ENCODE results near the gene NOS1AP. TPM values are rescaled to one million over a fixed set of nuclear protein-coding genes. Genes with fewer than 3 reads are reported as not detected.

The NOS1AP gene
- polyA plus RNA-seq, 1 of the 3 experiments (the other 2 are of a cell fraction), result 0.03 TPM

DNA sequence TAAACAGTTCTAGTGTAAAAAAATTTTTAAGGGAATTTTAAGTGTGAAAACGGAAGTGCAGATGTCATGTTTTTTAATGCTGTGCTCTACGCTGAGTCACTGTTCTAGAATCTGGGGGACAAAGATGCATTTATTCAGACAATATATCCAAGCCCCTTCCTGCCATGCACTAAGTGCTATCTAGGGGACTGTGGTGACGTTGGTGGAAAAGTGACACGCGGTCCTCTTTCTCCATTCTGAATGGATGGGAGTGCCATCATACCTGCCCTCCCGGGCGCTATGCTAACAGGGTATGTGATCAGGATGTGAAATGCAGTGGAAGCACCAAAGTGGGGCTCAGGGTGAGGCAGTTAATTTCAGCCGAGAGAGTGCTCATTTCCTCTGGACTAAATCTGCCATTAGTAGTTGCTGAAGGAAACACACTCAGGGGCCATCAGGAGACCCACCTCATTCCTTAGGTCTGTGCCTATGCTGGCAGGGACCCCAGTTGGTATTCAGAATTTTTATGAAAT lies 318.6 kb downstream of the NOS1AP start (continued):
- TF ChIP-seq, protein P1, sequence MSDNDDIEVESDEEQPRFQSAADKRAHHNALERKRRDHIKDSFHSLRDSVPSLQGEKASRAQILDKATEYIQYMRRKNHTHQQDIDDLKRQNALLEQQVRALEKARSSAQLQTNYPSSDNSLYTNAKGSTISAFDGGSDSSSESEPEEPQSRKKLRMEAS (IDR thresholded peaks at IDR 0.05; ENCODE audit: low read depth), result no peak
- TF ChIP-seq RAD21 (IDR thresholded peaks at IDR 0.05; ENCODE audit: low read length) (no peak), REST (IDR thresholded peaks at IDR 0.05; ENCODE audit: low read depth, low read length) (no peak)

- no peaks in the 10 kb centered on the region for H3K36me3 ChIP-seq (replicated peaks in 1 of 2; ENCODE audit: control insufficient read depth in 1 of 2, insufficient read depth in 2 of 2, low read length in 1 of 2)
- peaks cover 4% of the 10 kb centered on the region; the same call in 1 of the 2 replicates for H3K27me3 ChIP-seq (ENCODE audit: insufficient read depth)
- DNase-seq, result no peak
- H4K20me1 ChIP-seq (ENCODE audit: insufficient read depth), result no peaks in the 10 kb centered on the region
- no peaks in the 10 kb centered on the region for H3K9me3 ChIP-seq
- no peaks in the 10 kb centered on the region for H3K9me2 ChIP-seq
- ChIA-PET POLR2A (no interaction called here), CTCF (interaction anchor here (0.7 to 6.2 kb wide), 7 partner anchors 23 to 336 kb away, joined by 3 to 63 read pairs (median 3); no protein-coding TSS in a partner anchor)
- no peak overlapping the region for H3K4me2 ChIP-seq
- H3K4me3 ChIP-seq (ENCODE audit: low read depth in 2 of 2, low read length in 1 of 2), result no peak overlapping the region
- peaks cover 5% of the 10 kb centered on the region for H3F3A ChIP-seq (replicated peaks; ENCODE audit: insufficient read depth)
- H3K4me1 ChIP-seq (ENCODE audit: control insufficient read depth in 1 of 2, insufficient read depth in 2 of 2, low read depth in 1 of 2, low read length in 1 of 2), result peaks cover 0 to 19% of the 10 kb centered on the region in 2 experiments; a peak in 1 of 4 replicates
- no peak overlapping the region for H3K9ac ChIP-seq
- H3K79me2 ChIP-seq (ENCODE audit: insufficient read depth), result no peaks in the 10 kb centered on the region
- no peak overlapping the region for H2AFZ ChIP-seq (ENCODE audit: low read depth)
- WGBS (ENCODE audit: low lambda C conversion rate), result 92% methylated on average over 4 of the region's 5 CpGs
- no peak overlapping the region for H3K27ac ChIP-seq (ENCODE audit: low read depth in 2 of 2, low read length in 1 of 2)
- TF ChIP-seq GATA2 (CRISPR knock-in tag; IDR thresholded peaks at IDR 0.05), result no peak
- TF ChIP-seq CHD2 (IDR thresholded peaks at IDR 0.05; ENCODE audit: low read length, partially characterized antibody), result no peak
- TF ChIP-seq, protein P2, sequence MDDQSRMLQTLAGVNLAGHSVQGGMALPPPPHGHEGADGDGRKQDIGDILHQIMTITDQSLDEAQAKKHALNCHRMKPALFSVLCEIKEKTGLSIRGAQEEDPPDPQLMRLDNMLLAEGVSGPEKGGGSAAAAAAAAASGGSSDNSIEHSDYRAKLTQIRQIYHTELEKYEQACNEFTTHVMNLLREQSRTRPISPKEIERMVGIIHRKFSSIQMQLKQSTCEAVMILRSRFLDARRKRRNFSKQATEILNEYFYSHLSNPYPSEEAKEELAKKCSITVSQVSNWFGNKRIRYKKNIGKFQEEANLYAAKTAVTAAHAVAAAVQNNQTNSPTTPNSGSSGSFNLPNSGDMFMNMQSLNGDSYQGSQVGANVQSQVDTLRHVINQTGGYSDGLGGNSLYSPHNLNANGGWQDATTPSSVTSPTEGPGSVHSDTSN (IDR thresholded peaks at IDR 0.05), result no peak
- no peak for TF ChIP-seq TEAD4 (IDR thresholded peaks at IDR 0.05; ENCODE audit: borderline replicate concordance, insufficient read depth)
- TF ChIP-seq REST (IDR thresholded peaks at IDR 0.05; ENCODE audit: low read depth, low read length), result no peak
- no peak for TF ChIP-seq FOXJ3 (CRISPR knock-in tag; IDR thresholded peaks at IDR 0.05)
- no peak for TF ChIP-seq RXRA (IDR thresholded peaks at IDR 0.05; ENCODE audit: borderline replicate concordance, low read depth)
- TF ChIP-seq SMC3 (IDR thresholded peaks at IDR 0.05; ENCODE audit: low read depth, low read length), result no peak
- TF ChIP-seq RAD21 (IDR thresholded peaks at IDR 0.05; ENCODE audit: low read length), result no peak
- no peak for TF ChIP-seq RFX5 (IDR thresholded peaks at IDR 0.05; ENCODE audit: low read length)
- TF ChIP-seq EZH2phosphoT487 (IDR thresholded peaks at IDR 0.05; ENCODE audit: borderline replicate concordance, low read depth), result no peak
- no peak for TF ChIP-seq MXI1 (IDR thresholded peaks at IDR 0.05; ENCODE audit: low read depth, low read length)
- TF ChIP-seq, protein P1 (IDR thresholded peaks at IDR 0.05; ENCODE audit: low read depth), result no peak
- no peak for TF ChIP-seq IRF3 (IDR thresholded peaks at IDR 0.05; ENCODE audit: low read depth, low read length)
- no peak for TF ChIP-seq USF1 (IDR thresholded peaks at IDR 0.05; ENCODE audit: borderline replicate concordance, low read depth)
- TF ChIP-seq RCOR1 (IDR thresholded peaks at IDR 0.05; ENCODE audit: low read length), result no peak
- no peak for TF ChIP-seq FOSL2 (IDR thresholded peaks at IDR 0.05; ENCODE audit: borderline replicate concordance, low read depth)
- no peak for TF ChIP-seq SIN3A (IDR thresholded peaks at IDR 0.05; ENCODE audit: borderline replicate concordance, low read depth, low read length)
- TF ChIP-seq NFIC (IDR thresholded peaks at IDR 0.05; ENCODE audit: borderline replicate concordance), result no peak
These were observed 319.1 kb downstream of the NOS1AP start for GRCh38 chr1:162388615-162389014.

Data from SK-N-SH (cell line).